Activated CD8-positive, alpha-beta T cell treated with anti-CD3 and anti-CD28 coated beads for 36 hours (primary cell): Measurements from ENCODE around the gene CPNE6. TPM values are rescaled to one million over a fixed set of nuclear protein-coding genes. Genes with fewer than 3 reads are reported as not detected.

Experiments used
- ATAC-seq: fragments of 200-7000 bp; cut with Tn5 transposase; one replicate; pipeline ENCODE4 v1.10.0; 2021; ENCODE audit warnings: mild to moderate bottlenecking, moderate library complexity
- CTCF ChIA-PET: fragments of 350-600 bp; sonication (Branson Sonifier 250); formaldehyde crosslinking; loops from one replicate; lab custom pipeline; 2021; ENCODE audit warnings: antibody characterized with exemption; lab: Charles Lee
- POLR2A ChIA-PET: fragments of 350-600 bp; sonication (Branson Sonifier 250); formaldehyde crosslinking; loops from one replicate; lab custom pipeline; 2021; ENCODE audit warnings: antibody characterized with exemption; lab: Charles Lee
- DNase-seq: peaks from one replicate; pipeline ENCODE4 v3.0.0-alpha.2; 2020
- H3K27ac Mint-ChIP-seq: one replicate; pipeline ENCODE4 v1.8.0; 2021; ENCODE audit warnings: mild to moderate bottlenecking, mixed read lengths
- H3K27me3 Mint-ChIP-seq: one replicate; pipeline ENCODE4 v1.8.0; 2021; ENCODE audit warnings: mixed read lengths
- H3K36me3 Mint-ChIP-seq: one replicate; pipeline ENCODE4 v1.8.0; 2021; ENCODE audit warnings: low read depth, mixed read lengths
- H3K4me1 Mint-ChIP-seq: one replicate; pipeline ENCODE4 v1.8.0; 2021; ENCODE audit warnings: low read depth, mixed read lengths
- H3K4me3 Mint-ChIP-seq: one replicate; pipeline ENCODE4 v1.8.0; 2021; ENCODE audit warnings: mild to moderate bottlenecking, moderate library complexity, mixed read lengths
- H3K9me3 Mint-ChIP-seq: one replicate; pipeline ENCODE4 v1.8.0; 2021; ENCODE audit warnings: mixed read lengths
- CTCF ChIP-seq: fragments of 200-600 bp; IDR thresholded peaks from one replicate; pipeline ENCODE4 v1.8.0; 2022; ENCODE audit warnings: antibody characterized with exemption, mild to moderate bottlenecking
- intact Hi-C: fragments of 100-400 bp; cut with micrococcal nuclease; formaldehyde crosslinking; loops from one replicate; pipeline ENCODE4 v1.10.0; 2022
- total RNA-seq, 2 experiments: library from RNA; stranded (reverse); gene quantifications; one replicate each; pipeline ENCODE4 v1.2.3, GENCODE V29; 2021

CPNE6 gene
- total RNA-seq, 2 experiments from 2014 or later: not detected

- intact Hi-C loops: no loop called here
- ChIA-PET CTCF (interaction anchor here (0.9 to 10.8 kb wide), 10 partner anchors 16 to 78 kb away, joined by 3 to 218 read pairs (median 12); partner anchors contain the start of genes CARMIL3, EMC9, IPO4 and IRF9), POLR2A (interaction anchor here (1.3 to 9.1 kb wide), 5 partner anchors 15 to 54 kb away, joined by 5 to 80 read pairs (median 6); partner anchors contain the start of genes EMC9 and PCK2)
- Mint-ChIP-seq H3K27me3 (no peaks in the 10 kb centered on the region), H3K4me1 (peaks cover 23% of the 10 kb centered on the region), H3K27ac (no peak overlapping the region), H3K9me3 (no peaks in the 10 kb centered on the region), H3K36me3 (peaks cover 4% of the 10 kb centered on the region), H3K4me3 (no peak overlapping the region)
- ATAC-seq: no peak
- DNase-seq: no peak
- TF ChIP-seq CTCF: no peak
Measured at GRCh38 chr14:24110523-24110922, 39.2 kb downstream of the CPNE6 start.

- Mint-ChIP-seq H3K27ac (peak overlapping the region; percentile 99), H3K4me3 (peak overlapping the region; percentile 98), H3K27me3 (no peaks in the 10 kb centered on the region), H3K36me3 (peaks cover 18% of the 10 kb centered on the region), H3K4me1 (peaks cover 28% of the 10 kb centered on the region), H3K9me3 (no peaks in the 10 kb centered on the region)
- ATAC-seq (no peak), DNase-seq (no peak)
- intact Hi-C loops: no loop called here
- ChIA-PET CTCF (interaction anchor here (1.2 to 6.0 kb wide), 11 partner anchors 18 to 481 kb away, joined by 4 to 37 read pairs (median 9); partner anchors contain the start of genes EMC9, FITM1, IRF9 and PCK2), POLR2A (interaction anchor here (0.9 to 7.0 kb wide), 17 partner anchors 9 to 125 kb away, joined by 3 to 62 read pairs (median 11); partner anchors contain the start of genes DHRS4L2, EMC9, FITM1 and GMPR2)
- no peak for TF ChIP-seq CTCF
Measured at GRCh38 chr14:24113379-24113800, 42.0 kb downstream of the CPNE6 start.

- ATAC-seq: peak; percentile 45
- intact Hi-C loops: loop anchor here (2.0 kb wide), 1 partner anchor 27 kb away; the partner anchor contains the start of gene EMC9
- no peaks in the 10 kb centered on the region for H3K9me3 Mint-ChIP-seq
Measured at GRCh38 chr14:24113801-24114531, 42.6 kb downstream of the CPNE6 start.

GRCh38 chr14:24114532-24115421 is 43.4 kb downstream of the CPNE6 start, which contains the start of the genes DCAF11 and NRL:
Gene DCAF11, plus strand, starts transcription at chr14:24114777. Its CDS starts 818 bp downstream, at chr14:24115595.
Gene NRL, minus strand, starts transcription at chr14:24114949. Its CDS starts 32,101 bp downstream, at chr14:24082848.
- Mint-ChIP-seq H3K27me3 (no peaks in the 10 kb centered on the region), H3K9me3 (no peaks in the 10 kb centered on the region), H3K4me3 (peak within 1 kb of the TSS; percentile 98), H3K4me1 (peaks cover 20% of the 10 kb centered on the region), H3K27ac (peak within 1 kb of the TSS; percentile 99), H3K36me3 (peaks cover 29% of the 10 kb centered on the region)
- ATAC-seq: peak; percentile 88
- intact Hi-C loops: loop anchor here (2.0 kb wide), 1 partner anchor 26 kb away; the partner anchor contains the start of gene EMC9
- DNase-seq: peak; percentile 99
- ChIA-PET POLR2A (interaction anchor here (0.6 to 7.0 kb wide), 23 partner anchors 10 to 126 kb away, joined by 3 to 62 read pairs (median 7); partner anchors contain the start of genes DHRS4L2, EMC9, FITM1 and IPO4), CTCF (interaction anchor here (0.7 to 6.0 kb wide), 20 partner anchors 9 to 483 kb away, joined by 3 to 37 read pairs (median 6); partner anchors contain the start of genes CIDEB, EMC9, FITM1 and IRF9)
- TF ChIP-seq CTCF: no peak

More at GRCh38 chr14:24113801-24114531, 42.6 kb downstream of the CPNE6 start:
- Mint-ChIP-seq H3K27ac (peak overlapping the region; percentile 99), H3K27me3 (no peaks in the 10 kb centered on the region), H3K36me3 (peaks cover 23% of the 10 kb centered on the region), H3K4me3 (peak overlapping the region; percentile 98), H3K4me1 (peaks cover 23% of the 10 kb centered on the region)
- ChIA-PET CTCF (interaction anchor here (0.8 to 6.0 kb wide), 17 partner anchors 9 to 482 kb away, joined by 3 to 37 read pairs (median 6); partner anchors contain the start of genes CIDEB, EMC9, FITM1 and IRF9), POLR2A (interaction anchor here (0.6 to 7.0 kb wide), 22 partner anchors 9 to 126 kb away, joined by 3 to 62 read pairs (median 6); partner anchors contain the start of genes DHRS4L2, EMC9, FITM1 and GMPR2)
- DNase-seq: peak; percentile 93
- no peak for TF ChIP-seq CTCF
